Stimulated activated CD4-positive, alpha-beta T cell treated with anti-CD3 and anti-CD28 coated beads, Interleukin-1b, Interleukin-23, amount 100 ng/mL, for 48 hours (primary cell): ENCODE measurements around the gene ROR2.

Experiments
- DNase-seq: peaks from one replicate; pipeline ENCODE4 v3.0.0-alpha.2; 2020

ROR2 gene

GRCh38 chr9:91766315-91767069, 183.5 kb downstream of the ROR2 start:
- DNase-seq = no peak

GRCh38 chr9:91765296-91765695, 184.7 kb downstream of the ROR2 start:
- no peak for DNase-seq

- no peak for DNase-seq
These were observed 185.4 kb downstream of the ROR2 start for GRCh38 chr9:91764661-91765060.

- no peak for DNase-seq
These were observed 188.7 kb downstream of the ROR2 start for GRCh38 chr9:91761362-91761761.

- DNase-seq = no peak
These were observed 189.1 kb downstream of the ROR2 start for GRCh38 chr9:91760906-91761305.

- DNase-seq = peak; percentile 30
These were observed 191.5 kb downstream of the ROR2 start for GRCh38 chr9:91758491-91758981.

GRCh38 chr9:91757782-91758181, 192.2 kb downstream of the ROR2 start:
- DNase-seq = no peak

- no peak for DNase-seq
These were observed 193.6 kb downstream of the ROR2 start for GRCh38 chr9:91756510-91756780.

GRCh38 chr9:91755761-91756509, 194.1 kb downstream of the ROR2 start:
- DNase-seq = no peak

GRCh38 chr9:91753711-91754110, 196.3 kb downstream of the ROR2 start:
- DNase-seq = no peak

- no peak for DNase-seq
These were observed 198.1 kb downstream of the ROR2 start for GRCh38 chr9:91751922-91752321.

- no peak for DNase-seq
These were observed 199.7 kb downstream of the ROR2 start for GRCh38 chr9:91750343-91750742.

- no peak for DNase-seq
These were observed 203.1 kb downstream of the ROR2 start for GRCh38 chr9:91746904-91747303.

GRCh38 chr9:91746357-91746756, 203.7 kb downstream of the ROR2 start:
- DNase-seq = no peak

GRCh38 chr9:91744114-91744513, 205.9 kb downstream of the ROR2 start:
- DNase-seq = no peak

- DNase-seq = no peak
These were observed 208.5 kb downstream of the ROR2 start for GRCh38 chr9:91741522-91741921.

- DNase-seq = no peak
These were observed 209.3 kb downstream of the ROR2 start for GRCh38 chr9:91740701-91741100.

GRCh38 chr9:91736898-91737601, 213.0 kb downstream of the ROR2 start:
- DNase-seq = no peak

GRCh38 chr9:91736311-91736710, 213.7 kb downstream of the ROR2 start:
- DNase-seq = no peak

GRCh38 chr9:91735049-91735448, 215.0 kb downstream of the ROR2 start:
- no peak for DNase-seq

GRCh38 chr9:91734371-91734981, 215.6 kb downstream of the ROR2 start:
- peak; percentile 48 for DNase-seq

GRCh38 chr9:91733006-91733624, 216.9 kb downstream of the ROR2 start:
- no peak for DNase-seq
